C4-2B (cell line): ENCODE results near the gene ENO2.

Source experiments
- CTCF ChIP-seq: fragments of 450-650 bp; conservative IDR thresholded peaks from 2 replicates; pipeline ENCODE4 v1.5.1; 2017; ENCODE audit warnings: mild to moderate bottlenecking
- ZFX ChIP-seq: fragments of 450-650 bp; IDR thresholded peaks from 2 replicates; pipeline ENCODE4 v1.6.1; 2017

GRCh38 chr12:6950811-6951540, 36.6 kb downstream of the ENO2 start, which contains the start of gene PTPN6:
- TF ChIP-seq CTCF (no peak), ZFX (no peak)
